Tibial nerve (tissue), 3 donors: ENCODE data around the gene FGF16.

Experiments used
- EP300 ChIP-seq, 2 donors: sonication (generic); formaldehyde crosslinking; IDR thresholded peaks; one replicate each; pipeline ENCODE4 v1.6.1; 2017; ENCODE audit warnings: antibody characterized with exemption in 2 of 2, mild to moderate bottlenecking in 1 of 2
- POLR2A ChIP-seq, 2 donors: fragments of 450-650 bp; IDR thresholded peaks; one replicate each; pipeline ENCODE4 v1.6.1; 2017; ENCODE audit warnings: antibody characterized with exemption in 2 of 2, mild to moderate bottlenecking in 2 of 2, moderate library complexity in 2 of 2

GRCh38 chrX:77502951-77503525 lies 55.8 kb downstream of the FGF16 start:
- TF ChIP-seq EP300 (IDR thresholded peaks at IDR 0.05) (no peak), POLR2A (IDR thresholded peaks at IDR 0.05) (no peak)
